ENCODE results near the gene UBL3.

GRCh38 chr13:29852472-29853054, 2.1 kb upstream of the UBL3 start:
- TF ChIP-seq EZH2 (IDR thresholded peaks at IDR 0.05; ENCODE audit: low read length) (no peak), CTCF (optimal IDR thresholded peaks at IDR 0.05 in 1 of 3, IDR thresholded peaks at IDR 0.05 in 1 of 3, conservative IDR thresholded peaks at IDR 0.05 in 1 of 3; ENCODE audit: extremely low read depth in 1 of 3, insufficient read depth in 2 of 3, low read length in 3 of 3) (no peak)
